GM18499 (cell line): ENCODE data around the gene POLR3GL.
"Not testable (repeated sequence)": the region's sequence is repeated elsewhere in the genome, so short reads cannot be mapped to it uniquely, and the experiment has no call there.

Experiments used
- ATAC-seq: cut with Tn5 transposase; IDR thresholded peaks from one replicate; pipeline ENCODE4 v1.9.1; 2021; ENCODE audit warnings: moderate number of reproducible peaks; ENCODE audit not compliant: insufficient read depth, unreplicated experiment

Gene POLR3GL

GRCh38 chr1:146013559-146013922 lies 49.1 kb downstream of the POLR3GL start:
- no peak for ATAC-seq

DNA sequence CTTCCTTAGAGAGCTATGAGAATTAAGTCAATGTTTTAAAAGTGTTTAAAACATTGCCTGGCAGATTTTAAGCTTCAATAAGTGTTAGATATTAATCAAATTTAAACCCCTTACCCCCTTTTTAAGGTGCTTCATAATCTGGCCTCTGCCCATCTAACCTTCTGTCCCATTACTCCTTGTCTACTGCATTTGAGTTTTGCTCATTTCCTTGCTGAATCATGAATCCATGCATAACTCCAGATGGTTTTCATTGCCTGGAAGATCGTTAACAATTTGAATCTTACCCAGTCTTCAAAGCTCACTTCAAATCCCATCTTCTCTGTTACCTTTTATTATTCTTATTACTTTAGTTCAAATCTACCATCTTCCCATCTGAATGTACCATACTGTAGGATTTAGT lies 52.4 kb downstream of the POLR3GL start:
- ATAC-seq, result no peak

DNA sequence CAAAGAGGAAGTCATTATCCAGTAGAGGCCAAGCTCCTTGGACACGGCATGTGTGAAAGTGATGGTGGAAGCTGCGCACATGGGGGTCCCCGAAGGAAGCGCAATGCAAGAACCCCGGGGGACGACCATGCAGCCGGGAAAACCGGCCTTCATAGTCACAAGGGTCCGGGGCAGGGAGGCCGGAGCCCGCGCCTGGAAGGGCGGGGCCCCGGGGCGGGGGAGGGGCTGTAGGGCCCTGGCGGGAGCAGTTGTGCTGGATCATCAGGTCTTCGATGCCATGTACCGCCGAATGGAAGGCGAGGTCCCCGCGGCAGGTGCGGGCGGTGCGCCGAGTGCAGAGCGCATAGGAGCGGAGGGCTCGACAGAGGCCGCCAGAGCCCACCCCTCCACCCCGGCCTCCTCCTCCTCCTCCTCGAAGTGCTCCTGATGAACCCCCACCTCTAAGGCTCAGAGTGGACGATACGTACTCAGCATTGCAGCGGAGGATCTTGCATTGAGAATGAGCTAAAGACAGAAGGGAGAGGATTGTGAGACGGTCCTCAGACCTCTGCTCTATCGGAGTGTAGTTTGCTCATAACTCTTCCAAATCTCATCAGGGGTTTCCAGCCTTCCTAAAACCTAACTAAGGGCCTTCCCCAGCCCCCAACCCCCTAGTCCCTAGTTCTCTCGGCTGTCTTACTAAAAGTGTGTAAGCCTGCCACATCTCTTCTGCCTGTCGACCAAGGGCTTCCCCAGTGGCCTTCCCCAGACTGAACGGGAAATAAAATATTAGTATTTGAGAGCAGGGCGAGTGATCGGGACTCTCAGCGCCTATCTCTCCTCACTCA lies 55.0 kb downstream of the POLR3GL start:
- ATAC-seq, result no peak

GRCh38 chr1:146020058-146021049 lies 55.9 kb downstream of the POLR3GL start:
- no peak for ATAC-seq

DNA sequence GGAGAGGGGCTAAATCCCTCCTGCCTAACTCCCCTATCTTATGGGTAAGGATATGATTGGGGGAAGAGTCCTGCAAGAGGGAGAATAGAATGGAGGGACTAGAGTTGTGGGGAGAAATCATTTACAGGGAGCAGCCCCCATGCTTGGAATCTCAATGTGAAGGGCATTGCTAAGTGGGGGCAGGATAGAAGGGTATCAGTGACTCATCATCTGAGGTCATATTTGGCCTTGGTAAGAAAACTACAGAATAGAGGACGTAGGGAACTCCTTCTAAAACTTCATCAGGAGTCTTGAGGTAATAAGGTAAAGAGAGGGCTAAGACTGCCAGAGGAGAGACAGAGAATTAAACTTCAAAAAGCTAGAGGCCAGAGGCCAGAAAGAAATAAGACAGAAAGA lies 56.6 kb downstream of the POLR3GL start:
- ATAC-seq, result no peak

GRCh38 chr1:146021622-146022402 lies 57.3 kb downstream of the POLR3GL start, which contains the start of gene HJV:
HJV (minus strand) TSS chr1:146021735; CDS start chr1:146020231, 1,504 bp downstream.
- ATAC-seq, result no peak

- ATAC-seq, result no peak
Observed at GRCh38 chr1:146022403-146023127, 58.1 kb downstream of the POLR3GL start.

- not testable (repeated sequence) for ATAC-seq
Observed at GRCh38 chr1:146025787-146026495, 61.5 kb downstream of the POLR3GL start.

GRCh38 chr1:146026650-146027049 lies 62.2 kb downstream of the POLR3GL start:
- ATAC-seq, result not testable (repeated sequence)
